Ovary (tissue), 9 donors: ENCODE results near the gene LTBP2. TPM values are rescaled to one million over a fixed set of nuclear protein-coding genes. Genes with fewer than 3 reads are reported as not detected.

Experiments used
- DNase-seq, 5 donors: peaks; one replicate each; pipeline ENCODE4 v3.0.0-alpha.2; 2019 to 2020
- H3K27ac ChIP-seq, 2 donors: fragments of 200-600 bp; one replicate each; pipeline versions ENCODE4 v1.5.1 to v1.8.0; 2019 to 2022
- H3K27me3 ChIP-seq: fragments of 200-600 bp; one replicate; pipeline ENCODE4 v1.8.0; 2022
- H3K36me3 ChIP-seq: fragments of 200-600 bp; sonication (generic); one replicate; pipeline ENCODE4 v1.5.1; 2019
- H3K4me1 ChIP-seq: one replicate; pipeline ENCODE4 v1.8.1; 2013; ENCODE audit warnings: mild to moderate bottlenecking, moderate library complexity; ENCODE audit not compliant: insufficient read depth
- H3K4me3 ChIP-seq: fragments of 200-600 bp; sonication (generic); one replicate; pipeline ENCODE4 v1.5.1; 2017
- H3K9me3 ChIP-seq, 2 donors: fragments of 200-600 bp in 1 of 2; sonication (generic) in 1 of 2; one replicate each; pipeline versions ENCODE4 v1.5.1 to v1.8.1; 2013 to 2019; ENCODE audit warnings: mild to moderate bottlenecking in 1 of 2, moderate library complexity in 1 of 2
- EP300 ChIP-seq: sonication (generic); formaldehyde crosslinking; IDR thresholded peaks from one replicate; pipeline ENCODE4 v1.6.1; 2017; ENCODE audit warnings: antibody characterized with exemption
- POLR2A ChIP-seq: fragments of 450-650 bp; IDR thresholded peaks from one replicate; pipeline ENCODE4 v1.6.1; 2017; ENCODE audit warnings: antibody characterized with exemption, mild to moderate bottlenecking, moderate library complexity
- WGBS, 3 donors: extraction: QIAGEN DNeasy Blood & Tissue Kit in 1 of 3; methylation state at CpG; one replicate each; pipeline versions ENCODE4 v1.1.5 to v1.1.7; 2013 to 2017; 5-methylcytosine and 5-hydroxymethylcytosine counted together
- intact Hi-C, 4 donors: fragments of 100-400 bp; cut with DNase I; formaldehyde crosslinking; loops; one replicate each; pipeline versions ENCODE4 v1.11.0 to v1.15.1; 2022 to 2023
- polyA plus RNA-seq, 2 donors: library from polyadenylated mRNA; stranded (reverse); fragments of 200-250 nt in 1 of 2; fragments of 350-450 nt in 1 of 2; fragmentation: Illumina TruSeq in 1 of 2; extraction: RNeasy Lipid Tissue Mini Kit (QIAGEN cat#74804) in 1 of 2; gene quantifications; one replicate each; pipeline ENCODE4 v1.2.3, GENCODE V29; 2013 to 2014
- total RNA-seq, 7 donors: library from RNA; depleted of rRNA in 2 of 7; stranded (reverse); fragments of >200 nt in 2 of 7; fragmentation: NEBNext Ultra II Directional in 3 of 7; extraction: Animal tissue kit (Norgen Biotek cat#: 25700) in 3 of 7; gene quantifications; one replicate each; pipeline versions ENCODE4 v1.1.0 to v1.2.4, GENCODE V29; 2016 to 2023
- TF ChIP-seq, protein P1 (sequence below), 3 donors: fragments of 450-650 bp in 2 of 3; fragments of 200-600 bp in 1 of 3; IDR thresholded peaks; one replicate each; pipeline versions ENCODE4 v1.5.1 to v1.8.0; 2016 to 2022; ENCODE audit warnings: antibody characterized with exemption in 3 of 3, mild to moderate bottlenecking in 1 of 3
- donor health status: DM: no; HTN: no; CAD: no; lungs with moderate emphysema.
- donor health status: DM: no; HTN: no; CAD: no.
- donor health status: Bipolar disorder and iron deficiency.
- donor health status: DM: yes; HTN: yes; CAD: no.
- donor health status: DM: no; HTN: no; CAD: no.
- donor health status: DM: yes; HTN: yes; CAD: no.

The LTBP2 gene
- total and polyA plus RNA-seq, 9 donors: 31.4 to 85.0 (median 60.0) TPM

DNA sequence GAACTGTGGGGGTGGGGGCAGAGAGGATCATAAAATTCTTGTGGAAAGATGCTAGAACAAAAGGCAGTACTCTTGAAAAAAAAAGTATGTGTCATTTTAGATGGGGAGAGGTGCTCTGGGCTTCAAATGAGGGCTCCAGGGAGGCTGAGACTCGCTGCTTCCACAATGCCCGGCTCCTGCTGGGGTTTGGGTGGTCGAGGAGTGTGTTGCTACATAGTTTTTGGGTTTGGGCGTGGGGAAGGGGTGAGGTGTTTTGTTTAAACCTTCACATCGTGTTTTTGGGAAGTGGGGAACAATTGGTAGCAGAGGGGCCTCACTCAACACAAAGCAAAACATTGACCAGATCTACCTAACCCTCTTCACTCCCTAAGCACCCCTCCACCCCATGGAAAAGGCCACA, 110.3 kb downstream of the LTBP2 start:
- Histone ChIP-seq H3K36me3 (no peaks in the 10 kb centered on the region), H3K27ac (peak overlapping the region in 1 of 2 donors; percentile 37), H3K27me3 (no peaks in the 10 kb centered on the region), H3K9me3 (no peaks in the 10 kb centered on the region), H3K4me1 (peaks cover 3% of the 10 kb centered on the region), H3K4me3 (no peak overlapping the region)
- TF ChIP-seq EP300 (no peak), POLR2A (no peak)
- TF ChIP-seq, protein P1, sequence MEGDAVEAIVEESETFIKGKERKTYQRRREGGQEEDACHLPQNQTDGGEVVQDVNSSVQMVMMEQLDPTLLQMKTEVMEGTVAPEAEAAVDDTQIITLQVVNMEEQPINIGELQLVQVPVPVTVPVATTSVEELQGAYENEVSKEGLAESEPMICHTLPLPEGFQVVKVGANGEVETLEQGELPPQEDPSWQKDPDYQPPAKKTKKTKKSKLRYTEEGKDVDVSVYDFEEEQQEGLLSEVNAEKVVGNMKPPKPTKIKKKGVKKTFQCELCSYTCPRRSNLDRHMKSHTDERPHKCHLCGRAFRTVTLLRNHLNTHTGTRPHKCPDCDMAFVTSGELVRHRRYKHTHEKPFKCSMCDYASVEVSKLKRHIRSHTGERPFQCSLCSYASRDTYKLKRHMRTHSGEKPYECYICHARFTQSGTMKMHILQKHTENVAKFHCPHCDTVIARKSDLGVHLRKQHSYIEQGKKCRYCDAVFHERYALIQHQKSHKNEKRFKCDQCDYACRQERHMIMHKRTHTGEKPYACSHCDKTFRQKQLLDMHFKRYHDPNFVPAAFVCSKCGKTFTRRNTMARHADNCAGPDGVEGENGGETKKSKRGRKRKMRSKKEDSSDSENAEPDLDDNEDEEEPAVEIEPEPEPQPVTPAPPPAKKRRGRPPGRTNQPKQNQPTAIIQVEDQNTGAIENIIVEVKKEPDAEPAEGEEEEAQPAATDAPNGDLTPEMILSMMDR (IDR thresholded peaks at IDR 0.05): no peak
- DNase-seq: no peak
- 40 to 53% (median 47%) methylated on average over 5 of the region's 5 CpGs for WGBS, 3 donors
- intact Hi-C loops: loop anchor here in 3 of 4 donors (2.0 to 10.0 kb wide), 3 partner anchors 103 to 213 kb away; partner anchors contain the start of genes LTBP2 (in 2 of the 3), AREL1 (in 1 of the 3) and FCF1 (in 1 of the 3)

DNA sequence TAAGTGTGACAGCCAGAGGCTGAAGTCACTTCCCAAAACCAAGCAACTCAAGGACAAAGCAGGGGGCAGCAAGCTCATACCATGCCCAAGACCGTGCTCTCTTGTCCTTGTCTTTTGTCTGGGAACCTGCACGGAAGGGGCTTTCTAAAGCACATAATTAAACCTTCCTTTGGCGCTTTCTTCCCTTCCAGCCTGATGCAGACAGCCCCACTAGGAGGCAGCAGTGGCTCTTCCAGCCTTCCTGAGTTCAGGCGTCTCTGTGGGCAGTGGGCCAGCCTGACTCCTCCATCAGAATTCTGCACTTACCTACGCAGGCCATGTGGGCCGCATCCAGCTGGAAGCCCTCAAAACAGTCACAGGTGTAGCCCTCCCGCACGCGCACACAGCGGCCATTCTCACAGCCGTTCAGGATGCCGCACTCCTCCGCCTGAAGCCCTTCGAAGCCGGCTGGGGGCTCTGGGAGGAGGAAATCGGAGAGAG, 110.9 kb downstream of the LTBP2 start:
- H3K4me1 ChIP-seq: peaks cover 3% of the 10 kb centered on the region
- DNase-seq: peak; percentile 89 to 93 (median 92)
- TF ChIP-seq, protein P1 (IDR thresholded peaks at IDR 0.05): peak; percentile 73 to 81 (median 77)
- TF ChIP-seq EP300: no peak
- no peaks in the 10 kb centered on the region for H3K36me3 ChIP-seq
- 14 to 21% (median 17%) methylated on average over 16 of the region's 16 CpGs for WGBS, 3 donors
- no peak overlapping the region for H3K27ac ChIP-seq
- intact Hi-C loops: loop anchor here in 2 of 4 donors (5.0 to 10.0 kb wide), 2 partner anchors 111 to 214 kb away; partner anchors contain the start of genes LTBP2 (in 2 of the 2), AREL1 (in 1 of the 2) and FCF1 (in 1 of the 2)
- H3K4me3 ChIP-seq: no peak overlapping the region
- no peaks in the 10 kb centered on the region for H3K9me3 ChIP-seq
- H3K27me3 ChIP-seq: no peaks in the 10 kb centered on the region

DNA sequence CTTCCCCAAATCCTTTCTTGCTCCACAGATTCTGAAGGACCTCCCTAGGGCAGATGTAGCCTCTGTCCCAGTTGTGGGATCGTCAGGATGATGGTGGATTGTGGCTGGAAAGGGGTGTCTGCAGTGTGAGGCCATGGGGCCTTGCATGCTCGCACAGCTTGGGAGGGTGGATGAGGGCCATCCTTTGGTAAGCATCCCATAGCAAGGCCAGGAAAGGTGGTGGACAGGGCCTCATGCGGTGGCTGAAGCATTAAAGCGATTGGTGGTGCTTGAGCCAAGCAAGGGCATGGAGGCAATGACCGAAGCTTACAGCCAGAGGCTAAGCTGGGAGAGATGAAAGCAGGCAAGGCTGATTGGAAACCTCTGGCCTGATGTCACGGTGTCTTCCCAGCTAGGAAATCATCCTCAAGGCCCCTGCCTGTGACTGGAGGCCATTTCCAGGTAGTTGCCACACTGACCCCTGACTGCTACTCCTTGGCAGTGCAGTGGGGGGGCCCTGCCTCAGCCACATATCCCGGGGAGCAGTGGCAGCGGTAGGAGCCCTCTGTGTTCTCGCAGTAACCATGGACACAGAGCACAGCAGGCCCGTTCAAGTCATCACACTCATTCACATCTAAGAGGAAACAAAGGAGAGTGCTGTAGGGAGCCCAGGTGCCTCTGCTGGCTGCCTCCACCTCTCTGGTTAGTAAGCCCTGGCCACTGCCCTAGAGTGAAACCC, 111.5 kb downstream of the LTBP2 start:
- no peaks in the 10 kb centered on the region for H3K36me3 ChIP-seq
- H3K9me3 ChIP-seq: no peaks in the 10 kb centered on the region
- intact Hi-C loops: loop anchor here in 2 of 4 donors (5.0 to 10.0 kb wide), 2 partner anchors 112 to 214 kb away; partner anchors contain the start of genes LTBP2 (in 2 of the 2), AREL1 (in 1 of the 2) and FCF1 (in 1 of the 2)
- WGBS, 3 donors: 82 to 84% (median 83%) methylated on average over 10 of the region's 10 CpGs
- TF ChIP-seq EP300 (no peak), POLR2A (no peak)
- TF ChIP-seq, protein P1 (IDR thresholded peaks at IDR 0.05): no peak
- no peak overlapping the region for H3K27ac ChIP-seq
- DNase-seq: peak in 2 of 5 donors; percentile 18 to 36
- no peaks in the 10 kb centered on the region for H3K27me3 ChIP-seq
- no peak overlapping the region for H3K4me3 ChIP-seq
- peaks cover 3% of the 10 kb centered on the region for H3K4me1 ChIP-seq

DNA sequence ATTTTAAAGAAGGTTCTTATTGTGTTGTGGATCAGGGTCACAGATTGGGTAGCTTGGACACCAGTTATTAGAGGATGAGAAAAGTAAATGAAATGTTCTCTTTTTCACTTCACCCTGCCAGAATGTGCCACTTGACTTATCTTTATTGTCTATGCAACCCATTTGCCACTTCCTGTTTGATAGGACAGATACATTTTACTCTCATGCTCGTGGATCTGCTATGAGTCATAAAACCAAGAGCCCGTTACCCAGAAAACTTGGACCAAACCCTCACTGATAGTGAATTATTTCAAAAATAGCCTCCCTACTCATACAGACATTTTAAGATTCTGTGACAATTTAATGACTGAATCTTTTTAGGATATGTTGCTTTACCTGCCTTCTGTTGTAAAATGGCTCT, 116.7 kb downstream of the LTBP2 start:
- no peak overlapping the region for H3K27ac ChIP-seq
- intact Hi-C loops: no loop called here

More for the DNA sequence above, 116.7 kb downstream of the LTBP2 start:
- WGBS, 3 donors: 16 to 42% (median 21%) methylated on average over 2 of the region's 2 CpGs
- Histone ChIP-seq H3K4me3 (no peak overlapping the region), H3K27me3 (no peaks in the 10 kb centered on the region), H3K4me1 (peaks cover 5% of the 10 kb centered on the region), H3K36me3 (no peaks in the 10 kb centered on the region), H3K9me3 (no peaks in the 10 kb centered on the region)
- TF ChIP-seq POLR2A: no peak
- no peak for DNase-seq
